Gastroesophageal sphincter (tissue), 4 donors: ENCODE results near the gene PIK3IP1. TPM values are rescaled to one million over a fixed set of nuclear protein-coding genes. Genes with fewer than 3 reads are reported as not detected.
"Not testable (repeated sequence)": the region's sequence is repeated elsewhere in the genome, so short reads cannot be mapped to it uniquely, and the experiment has no call there.

ENCODE experiments used
- ATAC-seq: fragments of 150-250 bp; one replicate; pipeline ENCODE4 v1.9.1; 2016; ENCODE audit warnings: mild to moderate bottlenecking, moderate library complexity
- H3K27ac ChIP-seq, 4 donors: fragments of 200-600 bp; sonication (generic) in 3 of 4; 1 replicate in 3 of 4; 2 replicates in 1 of 4; pipeline ENCODE4 v1.5.1; 2016 to 2019
- H3K27me3 ChIP-seq: fragments of 200-600 bp; sonication (generic); one replicate; pipeline ENCODE4 v1.5.1; 2019
- H3K36me3 ChIP-seq, 2 donors: fragments of 200-600 bp; sonication (generic); one replicate each; pipeline ENCODE4 v1.5.1; 2019; ENCODE audit warnings: control low read depth in 1 of 2
- H3K4me1 ChIP-seq, 3 donors: fragments of 200-600 bp; sonication (generic); 1 replicate in 2 of 3; 2 replicates in 1 of 3; pipeline ENCODE4 v1.5.1; 2016 to 2019; ENCODE audit warnings: control low read depth in 2 of 3
- H3K4me3 ChIP-seq, 2 donors: fragments of 200-600 bp; sonication (generic); one replicate each; pipeline ENCODE4 v1.5.1; 2019; ENCODE audit warnings: mild to moderate bottlenecking in 1 of 2, moderate library complexity in 1 of 2
- H3K9me3 ChIP-seq, 3 donors: fragments of 200-600 bp; sonication (generic); one replicate each; pipeline ENCODE4 v1.5.1; 2017 to 2019; ENCODE audit warnings: control low read depth in 2 of 3
- CTCF ChIP-seq, 4 experiments: fragments of 200-600 bp in 2 of 4; fragments of 450-650 bp in 2 of 4; sonication (generic) in 1 of 4; IDR thresholded peaks; one replicate each; pipeline ENCODE4 v1.5.1; 2017 to 2019; ENCODE audit warnings: antibody characterized with exemption in 4 of 4, mild to moderate bottlenecking in 2 of 4, moderate library complexity in 2 of 4
- EP300 ChIP-seq: sonication (generic); formaldehyde crosslinking; IDR thresholded peaks from one replicate; pipeline ENCODE4 v1.6.1; 2017; ENCODE audit warnings: antibody characterized with exemption, mild to moderate bottlenecking
- POLR2A ChIP-seq, 2 donors: fragments of 450-650 bp; IDR thresholded peaks; one replicate each; pipeline ENCODE4 v1.6.1; 2017; ENCODE audit warnings: antibody characterized with exemption in 2 of 2, mild to moderate bottlenecking in 2 of 2, moderate library complexity in 1 of 2
- POLR2AphosphoS5 ChIP-seq: sonication (generic); formaldehyde crosslinking; IDR thresholded peaks from one replicate; pipeline ENCODE4 v1.6.1; 2017; ENCODE audit warnings: antibody characterized with exemption
- WGBS, 2 donors: methylation state at CpG; one replicate each; pipeline ENCODE4 v1.1.5; 2018; ENCODE audit warnings: low coverage in 1 of 2; 5-methylcytosine and 5-hydroxymethylcytosine counted together
- total RNA-seq, 4 donors: library from RNA; depleted of rRNA; stranded (reverse); fragments of >200 nt; gene quantifications; one replicate each; pipeline ENCODE4 v1.1.0, GENCODE V29; 2016

Gene PIK3IP1
- total RNA-seq, 4 donors from 2014 or later: 28.8 to 53.7 (median 37.8) TPM

GRCh38 chr22:31241936-31242335 lies 50.4 kb downstream of the PIK3IP1 start:
- Histone ChIP-seq H3K27me3 (no peaks in the 10 kb centered on the region), H3K4me3 (no peak overlapping the region), H3K9me3 (no peaks in the 10 kb centered on the region), H3K4me1 (peaks cover 0 to 21% (median 0%) of the 10 kb centered on the region in 3 donors), H3K36me3 (no peaks in the 10 kb centered on the region), H3K27ac (no peak overlapping the region)
- ATAC-seq: no peak
- TF ChIP-seq CTCF (IDR thresholded peaks at IDR 0.05) (no peak), POLR2AphosphoS5 (no peak), POLR2A (IDR thresholded peaks at IDR 0.05) (no peak), EP300 (no peak)

- H3K4me1 ChIP-seq: peaks cover 0 to 21% (median 0%) of the 10 kb centered on the region in 3 donors
- no peaks in the 10 kb centered on the region for H3K27me3 ChIP-seq
- H3K4me3 ChIP-seq: no peak overlapping the region
- no peaks in the 10 kb centered on the region for H3K9me3 ChIP-seq
- TF ChIP-seq CTCF (IDR thresholded peaks at IDR 0.05): no peak
- no peak for TF ChIP-seq EP300
- ATAC-seq: no peak
- 14 to 40% methylated on average over 1 of the region's 1 CpG for WGBS, 2 donors
- no peaks in the 10 kb centered on the region for H3K36me3 ChIP-seq
- H3K27ac ChIP-seq: no peak overlapping the region
These were observed 51.1 kb downstream of the PIK3IP1 start for GRCh38 chr22:31241200-31241599.

GRCh38 chr22:31239771-31240370 lies 52.4 kb downstream of the PIK3IP1 start:
- no peak for ATAC-seq
- 75% methylated on average over 4 to 6 of the region's 6 CpGs for WGBS, 2 donors
- peaks cover 0 to 19% (median 0%) of the 10 kb centered on the region in 3 donors for H3K4me1 ChIP-seq
- no peaks in the 10 kb centered on the region for H3K27me3 ChIP-seq
- H3K27ac ChIP-seq: no peak overlapping the region
- TF ChIP-seq EP300: no peak
- no peak for TF ChIP-seq CTCF (IDR thresholded peaks at IDR 0.05)
- TF ChIP-seq POLR2A (IDR thresholded peaks at IDR 0.05): no peak
- no peak for TF ChIP-seq POLR2AphosphoS5
- H3K9me3 ChIP-seq: no peaks in the 10 kb centered on the region
- H3K36me3 ChIP-seq: no peaks in the 10 kb centered on the region
- H3K4me3 ChIP-seq: no peak overlapping the region

- Histone ChIP-seq H3K9me3 (no peaks in the 10 kb centered on the region), H3K4me1 (peaks cover 0 to 12% (median 0%) of the 10 kb centered on the region in 3 donors), H3K27me3 (no peaks in the 10 kb centered on the region), H3K4me3 (no peak overlapping the region), H3K27ac (no peak overlapping the region), H3K36me3 (no peaks in the 10 kb centered on the region)
- TF ChIP-seq EP300 (no peak), POLR2AphosphoS5 (no peak), CTCF (IDR thresholded peaks at IDR 0.05) (no peak), POLR2A (IDR thresholded peaks at IDR 0.05) (no peak)
- 86% methylated on average over 1 of the region's 1 CpG; no CpG with 5 or more reads in 1 of the 2 donors for WGBS, 2 donors
- no peak for ATAC-seq
These were observed 54.2 kb downstream of the PIK3IP1 start for GRCh38 chr22:31238057-31238456.

- H3K4me3 ChIP-seq, H3K27ac ChIP-seq, H3K9me3 ChIP-seq, ATAC-seq, H3K36me3 ChIP-seq, H3K27me3 ChIP-seq: not testable (repeated sequence)
- WGBS, 2 donors: 82 to 100% methylated on average over 1 to 2 of the region's 4 CpGs
- H3K4me1 ChIP-seq: peaks cover 0 to 28% (median under 1%) of the 10 kb centered on the region in 3 donors
These were observed 56.2 kb downstream of the PIK3IP1 start for GRCh38 chr22:31236044-31236443.
